H1 (cell line): Measurements from ENCODE around the gene KTN1.

Experiments used
- BACH1 ChIP-seq: IDR thresholded peaks from 2 replicates; pipeline ENCODE4 v1.6.1; 2012; ENCODE audit warnings: low read length, improper control_type of control experiment
- CTCF ChIP-seq, 3 experiments: IDR thresholded peaks; 1 replicate in 2 of 3; 2 replicates in 1 of 3; pipeline versions ENCODE4 v1.5.1 to v1.6.1; 2011; ENCODE audit warnings: low read length in 3 of 3, mild to moderate bottlenecking in 3 of 3, inconsistent platforms in 2 of 3, low read depth in 1 of 3, moderate library complexity in 1 of 3; ENCODE audit not compliant: insufficient read depth in 1 of 3; ENCODE audit errors: control extremely low read depth in 1 of 3
- TEAD4 ChIP-seq: IDR thresholded peaks from 2 replicates; pipeline ENCODE4 v1.6.1; 2012; ENCODE audit warnings: low read depth, low read length, inconsistent platforms, mixed read lengths

- TF ChIP-seq BACH1 (no peak), TEAD4 (no peak), CTCF (IDR thresholded peaks at IDR 0.05; ENCODE audit: control extremely low read depth in 1 of 3, insufficient read depth in 1 of 3, low read depth in 1 of 3, low read length in 3 of 3) (no peak)
Measured at GRCh38 chr14:55702511-55702910, 122.5 kb downstream of the KTN1 start.
